HL-60 (cell line): Measurements from ENCODE around the gene ST6GAL1.

ENCODE experiments used
- CTCF ChIP-seq: IDR thresholded peaks from one replicate; pipeline ENCODE4 v1.5.1; 2011; ENCODE audit warnings: low read length, control low read depth, inconsistent platforms; ENCODE audit not compliant: insufficient read depth
- GABPA ChIP-seq: IDR thresholded peaks from 2 replicates; pipeline ENCODE4 v1.6.1; 2012; ENCODE audit warnings: low read depth
- POLR2AphosphoS5 ChIP-seq: IDR thresholded peaks from 2 replicates; pipeline ENCODE4 v1.6.1; 2012; ENCODE audit warnings: low read depth
- REST ChIP-seq: IDR thresholded peaks from 2 replicates; pipeline ENCODE4 v1.6.1; 2012; ENCODE audit warnings: low read depth; ENCODE audit not compliant: insufficient replicate concordance

- no peak for TF ChIP-seq CTCF
- TF ChIP-seq GABPA, result no peak
- peak; percentile 45 for TF ChIP-seq POLR2AphosphoS5
- TF ChIP-seq REST, result no peak
Observed at GRCh38 chr3:186930143-186930640, at the start of gene ST6GAL1.
